HG02943 (cell line): ENCODE data around the gene SLC34A1.

Source experiments
- ATAC-seq: cut with Tn5 transposase; IDR thresholded peaks from one replicate; pipeline ENCODE4 v1.9.1; 2021; ENCODE audit warnings: mild to moderate bottlenecking, low read depth, moderate library complexity; ENCODE audit not compliant: unreplicated experiment

Gene SLC34A1

GRCh38 chr5:177385720-177386119 is 1.5 kb downstream of the SLC34A1 start:
- no peak for ATAC-seq

GRCh38 chr5:177386542-177386941 is 2.3 kb downstream of the SLC34A1 start:
- no peak for ATAC-seq

GRCh38 chr5:177387405-177387804 is 3.2 kb downstream of the SLC34A1 start:
- no peak for ATAC-seq

- ATAC-seq, result no peak
These were observed 4.4 kb downstream of the SLC34A1 start for GRCh38 chr5:177388521-177389052.

- no peak for ATAC-seq
These were observed 5.3 kb downstream of the SLC34A1 start for GRCh38 chr5:177389241-177390169.

- ATAC-seq, result no peak
These were observed 6.4 kb downstream of the SLC34A1 start for GRCh38 chr5:177390363-177391300.

GRCh38 chr5:177392765-177393164 is 8.5 kb downstream of the SLC34A1 start:
- no peak for ATAC-seq

- no peak for ATAC-seq
These were observed 9.1 kb downstream of the SLC34A1 start for GRCh38 chr5:177393206-177393765.

GRCh38 chr5:177393990-177394389 is 9.8 kb downstream of the SLC34A1 start:
- no peak for ATAC-seq

- no peak for ATAC-seq
These were observed 11.8 kb downstream of the SLC34A1 start for GRCh38 chr5:177396078-177396477.

GRCh38 chr5:177396807-177397206 is 12.6 kb downstream of the SLC34A1 start:
- ATAC-seq, result no peak

GRCh38 chr5:177397875-177398390 is 13.7 kb downstream of the SLC34A1 start:
- ATAC-seq, result no peak

- ATAC-seq, result no peak
These were observed 16.0 kb downstream of the SLC34A1 start, which contains the start of gene PFN3 for GRCh38 chr5:177399997-177400868. PFN3 (minus strand) TSS chr5:177400661; CDS start chr5:177400576, 85 bp downstream.

- no peak for ATAC-seq
These were observed 18.2 kb downstream of the SLC34A1 start for GRCh38 chr5:177402271-177403043.

GRCh38 chr5:177403102-177403791 is 19.0 kb downstream of the SLC34A1 start:
- peak; percentile 19 for ATAC-seq

- peak; percentile 68 for ATAC-seq
These were observed 19.8 kb downstream of the SLC34A1 start for GRCh38 chr5:177403792-177404640.

GRCh38 chr5:177404641-177405179 is 20.5 kb downstream of the SLC34A1 start:
- ATAC-seq, result no peak
